Liver (tissue), 9 donors: ENCODE data around the gene GLUD1. TPM values are rescaled to one million over a fixed set of nuclear protein-coding genes. Genes with fewer than 3 reads are reported as not detected.

Experiments
- DNase-seq: peaks from one replicate; pipeline ENCODE4 v3.0.0-alpha.2; 2017; ENCODE audit warnings: low spot score
- H3K27ac ChIP-seq, 2 donors: one replicate each; pipeline ENCODE4 v1.7.0; 2013; ENCODE audit warnings: inconsistent platforms in 2 of 2, low read length in 2 of 2, control low read depth in 1 of 2, low read depth in 1 of 2, mild to moderate bottlenecking in 1 of 2
- H3K27me3 ChIP-seq, 4 donors: one replicate each; pipeline versions ENCODE4 v1.6.1 to v1.7.0; 2013; ENCODE audit warnings: low read length in 3 of 4, inconsistent platforms in 1 of 4, mild to moderate bottlenecking in 1 of 4, moderate library complexity in 1 of 4; ENCODE audit not compliant: control insufficient read depth in 4 of 4, insufficient read depth in 4 of 4
- H3K36me3 ChIP-seq, 4 donors: one replicate each; pipeline versions ENCODE4 v1.6.1 to v1.7.0; 2013; ENCODE audit warnings: low read length in 3 of 4, mild to moderate bottlenecking in 3 of 4, low read depth in 1 of 4, moderate library complexity in 1 of 4; ENCODE audit not compliant: control insufficient read depth in 4 of 4, insufficient read depth in 3 of 4
- H3K4me1 ChIP-seq, 4 donors: one replicate each; pipeline versions ENCODE4 v1.6.1 to v1.7.0; 2013; ENCODE audit warnings: low read length in 3 of 4, mild to moderate bottlenecking in 3 of 4, moderate library complexity in 1 of 4; ENCODE audit not compliant: control insufficient read depth in 4 of 4, insufficient read depth in 4 of 4
- H3K4me3 ChIP-seq, 3 donors: one replicate each; pipeline versions ENCODE4 v1.6.1 to v1.7.0; 2013; ENCODE audit warnings: low read length in 3 of 3, control low read depth in 1 of 3, low read depth in 1 of 3, mild to moderate bottlenecking in 1 of 3
- H3K9ac ChIP-seq, 2 donors: one replicate each; pipeline ENCODE4 v1.7.0; 2013; ENCODE audit warnings: low read length in 2 of 2, mild to moderate bottlenecking in 2 of 2, moderate library complexity in 2 of 2, control low read depth in 1 of 2, low read depth in 1 of 2
- H3K9me3 ChIP-seq, 4 donors: one replicate each; pipeline versions ENCODE4 v1.6.1 to v1.7.0; 2013; ENCODE audit warnings: low read length in 3 of 4; ENCODE audit not compliant: control insufficient read depth in 4 of 4
- CTCF ChIP-seq: fragments of 150-350 bp; IDR thresholded peaks from 2 replicates; pipeline ENCODE4 v1.5.1; 2017; ENCODE audit warnings: improper control_type of control experiment, low read depth, low read length; ENCODE audit not compliant: missing input control
- EGR1 ChIP-seq, 2 donors: IDR thresholded peaks; 2 replicates each; pipeline ENCODE4 v1.6.1; 2016 to 2018; ENCODE audit warnings: antibody characterized with exemption in 2 of 2, low read depth in 2 of 2
- FOXA2 ChIP-seq: IDR thresholded peaks from 2 replicates; pipeline ENCODE4 v1.6.1; 2016; ENCODE audit warnings: antibody characterized with exemption
- HNF4G ChIP-seq: IDR thresholded peaks from 2 replicates; pipeline ENCODE4 v1.6.1; 2016; ENCODE audit warnings: antibody characterized with exemption
- JUND ChIP-seq, 2 donors: IDR thresholded peaks; 2 replicates each; pipeline ENCODE4 v1.6.1; 2016; ENCODE audit warnings: antibody characterized with exemption in 2 of 2
- NR2F2 ChIP-seq: IDR thresholded peaks from 2 replicates; pipeline ENCODE4 v1.6.1; 2016; ENCODE audit warnings: antibody characterized with exemption
- RAD21 ChIP-seq, 2 donors: IDR thresholded peaks; 2 replicates each; pipeline ENCODE4 v1.6.1; 2016; ENCODE audit warnings: antibody characterized with exemption in 2 of 2, mild to moderate bottlenecking in 2 of 2
- REST ChIP-seq: IDR thresholded peaks from 2 replicates; pipeline ENCODE4 v1.6.1; 2016; ENCODE audit warnings: antibody characterized with exemption, mild to moderate bottlenecking
- RXRA ChIP-seq, 2 donors: IDR thresholded peaks; 2 replicates each; pipeline ENCODE4 v1.6.1; 2017 to 2018; ENCODE audit warnings: antibody characterized with exemption in 2 of 2, mild to moderate bottlenecking in 1 of 2
- TAF1 ChIP-seq: conservative IDR thresholded peaks from 2 replicates; pipeline ENCODE4 v1.6.1; 2016; ENCODE audit warnings: antibody characterized with exemption, mild to moderate bottlenecking
- YY1 ChIP-seq: IDR thresholded peaks from 2 replicates; pipeline ENCODE4 v1.6.1; 2016; ENCODE audit warnings: antibody characterized with exemption, mild to moderate bottlenecking
- WGBS: extraction: QIAGEN DNeasy Blood & Tissue Kit; methylation state at CpG from one replicate; pipeline ENCODE4 v1.1.7; 2013; 5-methylcytosine and 5-hydroxymethylcytosine counted together
- polyA plus RNA-seq, 2 donors: library from polyadenylated mRNA; stranded (reverse) in 1 of 2; unstranded in 1 of 2; fragments of 200-250 nt in 1 of 2; fragments of >200 nt in 1 of 2; fragmentation: Nextera tagmentation in 1 of 2; extraction: Ambion mirVana in 1 of 2; gene quantifications; one replicate each; pipeline versions ENCODE4 v1.2.1 to v1.2.3, GENCODE V29; 2013 to 2015
- total RNA-seq, 2 donors: library from RNA; depleted of rRNA; stranded (reverse); fragments of >200 nt; gene quantifications; one replicate each; pipeline ENCODE4 v1.2.3, GENCODE V29; 2014
- TF ChIP-seq, protein P1 (sequence below): IDR thresholded peaks from 2 replicates; pipeline ENCODE4 v1.6.1; 2016; ENCODE audit warnings: antibody characterized with exemption
- donor health status: healthy.
- donor health status: healthy.
- donor health status: healthy.
- donor health status: healthy.
- donor health status: healthy.

Gene GLUD1
- total and polyA plus RNA-seq, 4 donors = 335 to 601 (median 417) TPM

DNA sequence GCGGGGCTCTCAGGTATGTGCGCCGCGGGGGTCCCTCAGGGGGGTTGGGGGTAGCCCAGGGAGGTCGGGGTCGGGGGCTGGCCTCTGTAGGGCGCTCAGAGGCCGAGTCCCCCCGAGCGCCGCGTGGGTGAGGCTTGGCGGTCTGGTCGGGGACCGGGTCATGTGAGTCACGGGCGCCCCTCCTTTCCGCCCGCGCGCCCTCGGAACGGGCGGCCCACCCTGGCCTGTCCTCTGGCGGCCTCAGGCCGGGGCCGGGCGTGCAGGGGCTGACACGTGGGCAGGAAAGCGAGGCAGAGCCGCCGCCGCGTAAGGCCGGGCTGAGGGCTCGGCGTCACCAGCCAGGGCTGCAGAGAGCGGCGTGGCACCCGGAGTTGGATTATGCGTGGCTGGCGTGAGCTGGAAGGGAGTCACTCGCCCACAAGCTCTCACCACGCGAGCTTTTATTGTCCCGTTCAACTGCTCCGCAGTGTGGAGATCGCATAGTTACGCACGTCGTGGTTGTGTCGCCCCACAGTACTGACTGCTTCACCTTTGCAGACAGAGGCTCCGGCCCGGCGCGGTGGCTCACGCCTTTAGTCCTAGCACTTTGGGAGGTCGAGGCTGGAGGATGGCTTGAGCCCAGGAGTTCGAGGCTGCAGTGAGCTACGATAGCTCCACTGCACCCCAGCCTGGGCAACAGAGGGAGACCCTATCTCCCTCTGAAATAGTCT lies 748 bp upstream of the GLUD1 start:
- WGBS = under 1% methylated on average over 60 of the region's 60 CpGs
- DNase-seq = peak; percentile 79
- peak overlapping the region; percentile 86 to 95 (median 86) for H3K4me3 ChIP-seq

DNA sequence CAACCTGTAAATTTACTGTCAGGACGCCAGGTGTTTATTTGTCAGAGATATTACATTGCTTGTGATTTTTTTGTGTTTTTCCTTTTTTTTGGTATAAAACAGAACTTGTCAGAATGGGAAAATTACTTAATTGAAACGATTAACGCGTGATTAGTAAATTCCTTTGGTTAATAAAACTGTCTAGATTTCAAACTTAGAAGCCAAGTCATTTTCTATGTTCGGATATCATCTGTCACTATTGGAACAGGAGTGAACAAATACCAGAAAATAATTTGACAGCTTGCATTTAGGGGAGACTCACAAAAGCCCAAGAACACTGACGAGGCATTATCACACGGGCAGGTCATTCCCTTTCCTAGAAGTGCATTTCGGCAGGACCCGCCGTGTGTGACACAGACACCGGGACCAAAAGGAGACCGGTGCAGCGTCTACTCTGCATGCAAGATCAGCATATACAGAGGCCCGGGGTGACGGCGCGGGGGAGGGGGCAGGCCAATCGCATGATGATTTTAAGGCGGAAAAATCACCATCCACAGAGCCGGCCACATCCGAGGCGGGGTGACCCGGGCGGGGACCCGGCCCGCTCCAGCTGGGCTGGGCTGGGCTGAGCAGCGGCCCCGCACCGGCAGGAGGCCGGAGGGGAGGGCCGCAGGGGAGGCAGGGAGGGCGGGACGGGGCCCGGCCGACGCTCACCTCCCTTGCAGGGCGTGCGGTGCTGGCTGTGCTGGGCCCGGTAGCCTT lies 841 bp downstream of the GLUD1 start:
- Histone ChIP-seq H3K27me3 (no peaks in the 10 kb centered on the region), H3K9me3 (no peaks in the 10 kb centered on the region), H3K4me1 (peaks cover 11 to 37% (median 18%) of the 10 kb centered on the region in 4 donors), H3K27ac (peak overlapping the region; percentile 79 to 80), H3K36me3 (peaks cover 0 to 2% (median 0%) of the 10 kb centered on the region in 4 donors), H3K9ac (peak overlapping the region; percentile 70 to 92), H3K4me3 (peak overlapping the region; percentile 85 to 99 (median 95))
- TF ChIP-seq NR2F2 (no peak), REST (peak; percentile 5), JUND (IDR thresholded peaks at IDR 0.05) (peak in 1 of 2 donors; percentile 7), HNF4G (no peak), CTCF (no peak), FOXA2 (no peak), TAF1 (peak; percentile 26), RXRA (IDR thresholded peaks at IDR 0.05) (no peak)
- TF ChIP-seq, protein P1, sequence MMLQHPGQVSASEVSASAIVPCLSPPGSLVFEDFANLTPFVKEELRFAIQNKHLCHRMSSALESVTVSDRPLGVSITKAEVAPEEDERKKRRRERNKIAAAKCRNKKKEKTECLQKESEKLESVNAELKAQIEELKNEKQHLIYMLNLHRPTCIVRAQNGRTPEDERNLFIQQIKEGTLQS = peak; percentile 4
- 1% methylated on average over 39 of the region's 39 CpGs for WGBS
- peak; percentile 58 for DNase-seq

More for the DNA sequence above, 748 bp upstream of the GLUD1 start:
- Histone ChIP-seq H3K9me3 (no peaks in the 10 kb centered on the region), H3K27ac (peak overlapping the region; percentile 82 to 94), H3K4me1 (peaks cover 4 to 23% (median 8%) of the 10 kb centered on the region in 4 donors), H3K27me3 (no peaks in the 10 kb centered on the region), H3K36me3 (peaks cover 0 to 4% (median 3%) of the 10 kb centered on the region in 4 donors), H3K9ac (peak overlapping the region; percentile 45 to 91)
- TF ChIP-seq YY1 (peak; percentile 38), EGR1 (IDR thresholded peaks at IDR 0.05; ENCODE audit: low read depth in 2 of 2) (no peak), TAF1 (peak; percentile 34), RAD21 (IDR thresholded peaks at IDR 0.05) (peak in 1 of 2 donors; percentile 33)
